HG03442 (cell line): ENCODE results near the gene DUSP23.

Source experiments
- ATAC-seq: cut with Tn5 transposase; IDR thresholded peaks from one replicate; pipeline ENCODE4 v1.9.1; 2021; ENCODE audit warnings: mild to moderate bottlenecking, moderate library complexity; ENCODE audit not compliant: unreplicated experiment

Gene DUSP23

DNA sequence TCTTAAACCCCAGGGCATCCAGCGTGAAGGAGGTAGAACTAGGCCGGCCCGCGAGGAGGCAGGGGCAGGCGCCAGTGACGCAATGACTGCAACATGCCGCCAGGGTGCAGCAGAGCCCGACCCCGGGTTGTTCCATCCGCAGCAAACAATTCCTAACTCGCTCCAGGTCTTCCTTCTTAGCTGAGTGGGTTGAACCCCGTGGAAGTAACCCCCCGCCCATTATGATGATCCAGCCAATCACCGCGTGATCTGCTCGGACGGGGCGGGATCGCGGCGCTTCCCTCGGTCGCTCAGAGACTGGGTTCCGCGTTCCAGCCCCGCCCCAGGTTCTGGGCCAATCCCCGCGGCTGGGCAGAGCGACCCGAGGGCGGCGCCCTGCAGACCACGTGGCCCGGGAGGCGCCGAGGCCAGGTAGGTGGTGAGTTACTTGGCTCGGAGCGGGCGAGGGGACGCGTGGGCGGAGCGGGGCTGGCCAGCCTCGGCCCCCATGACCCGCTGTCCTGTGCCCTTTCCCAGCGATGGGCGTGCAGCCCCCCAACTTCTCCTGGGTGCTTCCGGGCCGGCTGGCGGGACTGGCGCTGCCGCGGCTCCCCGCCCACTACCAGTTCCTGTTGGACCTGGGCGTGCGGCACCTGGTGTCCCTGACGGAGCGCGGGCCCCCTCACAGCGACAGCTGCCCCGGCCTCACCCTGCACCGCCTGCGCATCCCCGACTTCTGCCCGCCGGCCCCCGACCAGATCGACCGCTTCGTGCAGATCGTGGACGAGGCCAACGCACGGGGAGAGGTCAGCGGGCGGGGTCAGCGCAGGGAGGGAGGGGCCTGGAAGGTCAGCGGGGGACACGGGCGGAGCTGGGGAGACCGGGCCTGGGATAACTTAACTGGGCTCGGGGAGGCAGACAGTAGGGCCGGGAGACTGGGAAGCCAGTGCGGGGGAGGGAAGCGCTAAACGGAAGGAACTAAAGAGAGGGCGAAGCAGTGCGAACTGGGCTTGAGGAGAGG is at the start of gene DUSP23:
TSS of gene DUSP23 (plus strand) at position 380 of the 1,000 bp plus-strand sequence. CDS start at position 519, 139 bp downstream.
- ATAC-seq = peak; percentile 97

DNA sequence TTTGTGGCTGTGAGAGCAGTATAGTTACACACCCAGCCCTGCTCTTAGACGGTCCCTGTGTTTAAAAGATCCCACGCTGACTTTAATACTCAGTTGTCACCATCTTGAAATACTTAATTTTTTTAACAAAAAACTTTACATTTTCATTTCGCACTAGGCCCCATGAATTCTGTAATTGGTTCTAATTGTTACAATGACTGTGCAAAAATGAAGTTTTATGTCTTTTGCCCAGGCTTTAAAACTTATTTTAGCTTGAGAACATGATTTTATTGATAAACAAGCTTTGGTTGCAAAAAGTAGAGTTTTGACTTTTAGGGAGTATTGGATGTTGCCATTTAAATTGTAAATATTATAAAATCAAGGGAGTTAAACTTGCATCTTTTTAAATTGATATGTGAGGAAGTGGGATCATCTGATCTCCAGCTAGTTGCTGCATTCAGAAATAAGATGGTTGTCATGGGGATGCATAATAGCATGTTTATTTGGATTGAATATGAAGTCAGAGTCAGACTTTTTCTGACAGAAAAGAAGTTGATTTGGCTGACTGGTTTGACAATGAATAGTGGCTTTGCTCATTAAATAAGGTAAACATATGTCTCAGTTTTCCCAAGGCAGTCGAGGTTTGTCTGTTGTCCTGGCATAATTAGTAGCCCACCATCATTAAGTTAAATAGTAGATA is 43.4 kb upstream of the DUSP23 start:
- ATAC-seq = no peak

DNA sequence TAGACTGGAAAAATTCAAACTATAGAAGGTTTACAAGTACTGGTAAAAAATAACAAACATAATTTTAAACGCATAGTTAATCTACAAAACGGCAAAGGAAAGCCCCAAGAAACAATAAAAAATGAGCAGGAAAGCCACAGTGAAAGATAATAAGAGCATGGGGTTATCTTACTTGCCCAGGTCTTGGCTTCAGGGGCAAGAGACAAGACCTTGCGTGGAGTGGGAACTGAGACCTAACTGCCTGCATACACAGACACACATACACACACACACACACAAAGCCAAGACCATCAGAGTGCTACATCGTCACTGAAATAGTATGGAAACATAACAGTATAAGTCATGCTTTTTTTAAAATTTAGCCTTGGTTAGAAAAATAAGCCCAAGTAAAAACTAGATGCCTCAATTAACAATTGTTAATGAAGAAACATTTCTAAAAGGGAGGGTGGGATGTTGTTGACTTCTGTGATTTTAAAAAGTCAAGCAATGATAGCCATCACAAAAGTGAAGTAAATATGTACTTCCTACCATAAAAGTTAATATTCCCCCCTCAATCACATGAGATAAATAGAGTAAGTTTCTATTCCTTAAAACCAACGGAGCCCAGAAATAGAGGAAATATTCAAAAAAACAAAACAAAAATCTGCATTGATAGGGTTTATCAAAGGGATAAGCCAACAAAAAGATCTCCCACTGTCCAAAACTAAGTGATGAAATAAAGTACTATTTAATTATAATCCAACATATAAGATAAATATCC is 36.9 kb upstream of the DUSP23 start:
- ATAC-seq = no peak

DNA sequence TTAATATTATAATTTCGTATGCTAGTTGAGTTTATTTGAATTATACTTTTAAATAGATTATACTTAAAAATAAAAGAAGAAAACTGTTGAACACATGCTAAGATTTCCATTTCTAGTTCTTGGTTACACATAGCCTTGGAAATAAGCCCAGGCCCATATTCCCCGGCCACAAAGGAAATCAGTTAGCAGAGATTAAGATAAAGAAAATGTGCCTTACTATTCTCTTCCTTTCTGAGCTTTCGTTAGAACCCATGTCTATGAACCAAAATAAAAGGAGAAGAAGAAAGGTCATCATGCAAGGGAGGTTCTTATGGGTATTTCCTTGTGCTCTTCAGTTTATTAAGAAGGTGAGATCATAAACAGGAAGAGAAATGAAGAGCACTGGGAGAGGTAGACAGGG is 34.1 kb upstream of the DUSP23 start:
- ATAC-seq = no peak

DNA sequence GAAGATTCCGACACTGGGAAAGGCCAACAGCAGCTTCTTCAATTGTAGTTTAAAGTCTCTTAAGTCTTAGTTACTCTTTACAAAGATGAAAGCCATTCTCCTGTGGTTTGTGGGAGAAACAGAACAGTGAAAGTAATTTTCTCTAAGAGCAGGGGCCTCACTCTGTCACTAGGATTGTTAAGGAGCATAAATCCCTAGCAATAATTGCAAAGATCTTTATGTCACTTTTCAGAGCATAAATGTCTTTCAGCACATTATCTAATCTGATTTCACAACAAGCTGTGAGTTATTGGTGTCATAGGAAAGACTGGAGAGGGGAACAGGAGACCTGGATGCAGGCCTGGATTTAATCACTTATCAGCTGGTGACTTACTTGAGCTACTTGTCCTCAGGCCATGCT is 32.4 kb upstream of the DUSP23 start:
- ATAC-seq = no peak

DNA sequence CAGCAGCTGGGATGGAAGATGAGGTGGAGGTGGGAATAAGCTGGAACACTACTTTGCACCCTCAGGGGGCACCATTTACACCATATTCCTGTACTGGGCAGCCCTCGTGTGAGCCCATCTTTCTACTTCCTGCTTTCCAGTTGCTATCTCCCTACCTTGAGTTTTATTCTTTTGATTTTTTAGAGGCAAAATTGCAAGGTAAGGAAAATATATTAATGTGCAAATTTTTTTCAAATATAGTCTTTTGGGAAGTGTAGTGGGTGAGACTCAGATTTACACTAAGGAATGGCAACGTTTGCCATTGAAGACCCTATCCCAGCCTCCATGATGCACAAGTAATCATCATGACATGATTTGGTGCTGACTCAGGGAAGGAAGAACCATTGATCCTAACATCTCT is 31.1 kb upstream of the DUSP23 start:
- ATAC-seq = no peak

DNA sequence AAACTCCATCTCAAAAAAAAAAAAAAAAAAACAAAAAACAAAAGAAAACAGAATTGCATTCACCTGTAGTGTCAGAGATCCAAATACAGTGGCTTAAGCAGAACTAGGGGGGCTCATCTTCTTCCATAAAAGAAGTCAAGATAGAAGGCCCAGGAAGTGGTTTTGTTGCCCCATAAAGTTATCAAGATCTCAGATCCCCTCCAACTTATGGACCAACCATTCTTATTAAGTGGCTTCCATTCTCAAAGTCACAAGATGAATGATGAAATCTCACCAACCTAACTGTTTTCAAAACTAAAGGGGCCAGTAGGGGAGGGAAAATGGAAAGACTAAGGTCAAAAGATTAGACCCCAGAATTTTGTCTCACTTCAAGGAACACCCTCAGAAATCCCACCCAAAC is 30.1 kb upstream of the DUSP23 start:
- no peak for ATAC-seq

DNA sequence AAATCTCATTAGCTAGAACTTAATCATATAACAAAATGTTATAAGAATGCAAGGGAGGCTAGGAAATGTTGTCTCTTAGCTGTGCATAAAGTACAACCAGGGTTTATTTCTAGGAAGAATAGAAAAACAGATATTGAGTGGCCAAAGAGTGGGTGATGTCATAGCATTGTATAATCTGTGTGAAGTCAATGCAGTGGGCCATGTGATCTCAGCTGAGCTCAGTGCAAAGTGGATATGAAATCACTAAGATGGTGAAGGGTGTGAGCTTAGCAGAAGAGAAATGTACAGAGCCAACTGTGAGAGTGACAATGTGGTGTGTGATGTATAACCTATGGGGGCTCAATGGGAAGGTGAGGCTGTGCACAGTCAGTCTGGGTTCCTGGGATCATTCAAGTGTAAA is 29.7 kb upstream of the DUSP23 start:
- ATAC-seq = no peak

DNA sequence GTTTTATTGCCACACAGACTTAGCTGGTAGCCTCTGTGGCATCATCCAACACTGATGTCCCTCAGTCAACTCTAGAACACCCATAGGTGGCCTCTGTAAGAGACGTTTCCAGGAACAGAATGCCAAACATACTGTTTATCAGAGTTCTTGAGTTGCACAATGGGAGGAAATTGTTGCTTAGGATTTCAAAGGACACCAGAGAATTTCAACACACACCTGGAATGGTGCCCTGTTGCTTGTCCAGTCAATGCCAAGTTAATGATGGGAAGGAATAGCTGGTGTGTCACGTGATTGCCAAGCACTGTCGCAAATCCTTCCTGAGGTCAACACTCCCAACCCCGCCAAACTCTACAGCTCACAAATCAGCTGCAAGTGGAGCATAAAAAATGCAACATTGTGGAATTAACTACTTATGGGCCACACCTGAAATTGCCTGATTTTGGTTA is 28.6 kb upstream of the DUSP23 start:
- ATAC-seq = no peak

DNA sequence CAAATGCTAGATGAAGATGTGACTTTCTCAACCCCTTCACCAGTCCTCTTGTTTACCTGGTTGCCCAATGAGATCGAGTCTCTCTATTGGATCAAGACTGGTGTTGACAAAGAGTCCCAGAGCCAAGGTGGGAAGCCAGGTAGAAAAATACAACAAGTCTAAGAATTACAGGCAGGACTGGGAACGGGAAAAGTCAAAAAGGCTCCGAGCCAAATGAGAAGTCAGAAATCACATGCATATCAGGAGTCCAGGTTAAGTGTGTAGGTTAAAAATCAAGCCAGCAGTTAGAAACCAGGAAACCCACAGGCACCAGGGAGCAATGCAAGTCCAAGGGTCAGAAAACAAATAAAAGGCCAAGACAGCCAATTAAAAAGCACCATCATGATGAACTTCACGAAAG is 27.4 kb upstream of the DUSP23 start:
- no peak for ATAC-seq

DNA sequence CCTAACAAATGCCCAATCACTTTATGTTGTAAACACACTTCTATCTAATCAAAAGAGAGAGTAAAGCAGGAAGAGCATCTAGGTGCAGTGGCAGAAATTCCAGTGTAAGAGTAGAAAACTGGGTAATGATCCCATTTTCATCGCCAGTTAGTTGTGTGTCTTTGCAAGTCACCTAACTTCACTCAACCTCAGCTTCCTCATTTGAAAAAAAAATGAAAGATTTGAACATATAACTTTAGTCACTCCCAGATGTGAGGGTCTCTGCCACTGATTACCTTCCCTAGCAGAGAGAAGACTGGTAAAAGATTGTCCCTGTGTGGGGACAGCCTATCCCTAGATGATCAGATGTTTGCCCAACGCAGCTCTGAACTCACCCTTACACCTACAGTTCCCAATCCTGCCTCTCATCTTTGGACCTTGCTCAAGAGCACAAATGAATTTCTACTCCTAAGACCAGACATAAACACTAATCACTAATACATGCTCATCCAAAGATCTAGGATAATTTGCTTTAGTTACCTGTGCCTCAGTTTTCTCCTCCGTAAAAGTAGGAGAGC is 25.2 kb upstream of the DUSP23 start:
- ATAC-seq = no peak

DNA sequence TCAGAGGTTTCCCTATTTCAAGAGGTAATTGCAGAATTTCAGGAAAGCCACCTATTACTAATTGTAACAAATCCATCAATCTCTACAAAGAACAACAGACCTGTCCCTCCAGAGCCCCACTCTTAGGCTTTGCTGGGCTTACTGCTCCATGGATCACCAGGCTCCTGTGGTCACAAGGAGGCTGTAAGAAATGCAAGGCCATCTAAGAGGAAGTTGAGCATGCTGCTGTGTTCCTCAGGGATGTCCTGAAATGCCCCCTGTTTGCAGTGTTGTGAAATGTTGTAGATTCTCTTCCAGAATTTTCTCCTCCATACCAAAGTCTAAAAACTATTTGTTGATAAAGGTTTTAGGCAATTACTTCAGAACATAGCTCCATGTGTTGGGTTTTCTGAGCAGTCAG is 24.4 kb upstream of the DUSP23 start:
- ATAC-seq = no peak

DNA sequence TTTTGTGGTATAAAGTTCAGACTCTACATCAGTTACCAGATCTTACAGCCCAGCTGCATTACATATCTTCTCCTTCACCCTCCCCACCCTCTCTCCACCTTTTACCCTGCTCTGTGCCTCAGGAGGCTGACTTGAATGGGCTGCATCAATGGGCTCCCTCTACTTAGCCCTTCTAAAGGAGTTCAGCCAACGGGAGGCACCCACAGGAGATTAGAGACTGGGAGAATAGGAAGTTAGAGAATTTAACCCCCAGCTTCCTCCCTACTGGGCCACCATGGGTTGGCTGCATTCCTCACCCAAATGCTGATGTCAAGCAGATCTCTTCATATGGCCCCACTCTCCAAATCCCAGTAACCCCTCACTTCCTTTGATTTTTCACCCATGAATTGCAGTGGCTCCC is 17.1 kb upstream of the DUSP23 start:
- ATAC-seq = no peak

DNA sequence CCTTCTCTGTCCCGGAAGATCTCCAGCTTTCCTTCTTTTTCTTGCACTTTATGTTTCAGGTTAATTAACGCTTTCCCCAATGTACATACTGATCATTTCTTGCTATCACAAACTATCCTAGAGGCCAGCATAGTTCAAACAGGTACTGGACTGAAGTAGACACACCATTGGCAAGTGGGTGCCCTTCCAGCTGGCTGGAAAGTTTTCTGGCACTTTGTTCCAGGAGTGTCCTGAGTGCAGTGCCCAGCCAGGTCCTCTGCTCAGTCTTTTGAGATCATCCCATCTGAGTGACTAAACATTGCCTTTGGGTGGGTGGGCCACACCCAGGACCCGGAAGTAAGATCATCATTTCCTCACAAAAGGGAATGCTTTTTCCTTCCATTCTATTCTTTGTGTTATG is 15.0 kb upstream of the DUSP23 start:
- ATAC-seq = no peak

DNA sequence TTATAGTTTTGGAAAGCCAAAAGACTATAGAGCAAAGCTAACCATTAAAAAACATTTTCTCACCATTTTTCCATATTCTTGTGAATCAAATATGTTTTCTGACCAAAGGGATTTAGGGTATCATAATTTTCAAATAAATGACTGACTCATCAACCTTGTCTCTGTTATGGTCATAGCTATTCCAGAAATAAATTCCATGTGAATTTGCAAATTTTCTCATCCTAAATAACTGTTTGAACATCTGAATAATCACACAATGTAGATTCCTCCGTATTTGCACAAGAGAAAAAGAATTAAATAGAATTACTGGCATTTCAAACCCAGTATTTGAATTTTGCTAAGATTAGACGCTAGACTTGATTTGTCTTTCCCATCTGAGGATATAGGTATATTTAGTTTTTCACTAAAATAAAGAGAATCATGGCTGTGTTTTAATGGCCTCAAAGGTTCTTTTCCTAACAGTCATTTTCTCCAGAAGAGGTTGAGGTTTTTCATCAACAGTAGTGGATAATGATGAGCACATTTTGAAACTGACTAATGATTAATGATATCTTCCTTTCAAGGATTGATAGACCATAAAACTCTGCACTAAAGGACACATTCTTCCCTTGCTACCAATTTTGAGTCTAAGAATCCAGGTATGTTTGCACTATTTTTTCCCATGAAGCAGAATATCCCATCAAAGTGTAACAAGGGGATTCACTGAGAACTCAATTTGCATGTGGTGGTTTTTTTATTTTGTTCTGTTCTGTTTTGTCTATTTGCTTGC is 9.5 kb upstream of the DUSP23 start:
- no peak for ATAC-seq

DNA sequence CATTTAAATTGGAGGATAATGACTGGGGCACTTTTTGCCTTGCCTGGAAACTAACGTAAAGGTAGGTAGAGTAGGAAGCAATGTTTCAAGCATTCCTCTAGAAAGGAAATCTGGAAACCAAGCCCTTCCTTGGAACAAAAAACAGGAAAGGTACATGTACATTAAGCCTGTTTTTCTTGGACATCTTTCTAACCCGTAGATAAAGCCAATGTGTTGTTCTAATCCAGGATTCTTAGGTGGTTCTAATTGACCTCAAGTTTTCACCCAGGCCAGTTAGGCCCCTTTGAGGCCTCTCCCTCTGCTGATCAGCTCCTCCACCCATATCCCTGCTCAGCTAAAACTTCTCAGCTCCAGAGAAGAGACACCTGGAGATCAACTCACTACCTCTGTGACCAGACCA is 6.3 kb upstream of the DUSP23 start:
- no peak for ATAC-seq

DNA sequence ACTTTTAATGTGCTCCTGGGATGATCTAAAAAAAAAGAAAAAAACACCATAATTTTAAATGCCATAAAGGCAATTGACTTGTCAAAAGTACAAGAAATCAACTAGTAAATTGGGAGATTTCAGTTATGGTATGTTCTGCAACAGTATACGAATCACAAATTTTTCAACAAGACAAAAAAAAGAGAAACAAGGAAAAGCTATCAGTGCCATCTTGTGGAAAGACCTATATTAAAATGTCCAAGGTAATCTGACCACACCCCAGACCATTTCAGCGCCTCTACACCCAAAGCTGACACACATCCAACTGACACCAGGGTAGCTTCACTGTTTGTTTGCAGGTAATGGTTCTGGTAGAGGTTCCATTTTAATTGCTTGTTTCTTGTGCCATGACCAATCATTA is 5.0 kb upstream of the DUSP23 start:
- no peak for ATAC-seq

DNA sequence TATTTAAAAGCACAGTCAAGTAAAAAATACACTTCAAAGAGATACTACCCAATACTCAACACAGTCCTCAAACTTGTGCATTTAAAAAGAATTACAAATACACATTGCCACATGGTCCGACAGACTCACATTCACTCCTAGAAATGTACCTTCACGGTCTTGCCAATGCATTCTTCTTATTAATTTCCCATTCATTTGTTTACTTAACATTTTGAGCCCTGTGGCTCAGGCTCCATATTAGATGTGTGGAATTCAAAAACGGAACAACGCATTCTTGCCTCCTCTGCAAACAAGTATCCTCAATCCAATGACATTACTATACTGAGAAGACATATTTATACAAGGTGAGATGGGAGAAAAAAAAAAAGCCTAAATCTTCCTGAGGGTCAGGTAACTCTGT is 2.5 kb upstream of the DUSP23 start:
- ATAC-seq = no peak

DNA sequence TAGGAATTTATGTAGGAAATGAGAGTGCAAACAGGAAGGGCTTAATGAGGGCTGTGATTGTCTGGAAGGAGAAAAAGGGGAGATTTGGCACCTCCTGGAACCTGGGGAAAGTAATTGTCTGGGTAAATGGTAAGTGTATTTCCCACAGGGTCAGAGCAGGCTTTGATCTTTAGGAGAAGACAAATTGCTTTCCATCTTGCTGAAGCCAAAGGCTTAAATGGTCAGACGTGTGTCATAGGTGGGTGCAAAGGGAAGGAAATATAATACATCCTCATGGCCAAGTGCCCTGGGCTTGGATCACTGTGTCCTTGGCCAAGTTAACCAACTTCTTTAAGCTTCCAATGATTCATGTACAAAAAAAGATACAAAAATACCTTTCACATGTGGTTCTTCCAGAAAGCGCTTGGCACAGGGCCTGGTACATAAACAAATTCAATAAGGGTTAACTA is 1.3 kb upstream of the DUSP23 start:
- no peak for ATAC-seq

DNA sequence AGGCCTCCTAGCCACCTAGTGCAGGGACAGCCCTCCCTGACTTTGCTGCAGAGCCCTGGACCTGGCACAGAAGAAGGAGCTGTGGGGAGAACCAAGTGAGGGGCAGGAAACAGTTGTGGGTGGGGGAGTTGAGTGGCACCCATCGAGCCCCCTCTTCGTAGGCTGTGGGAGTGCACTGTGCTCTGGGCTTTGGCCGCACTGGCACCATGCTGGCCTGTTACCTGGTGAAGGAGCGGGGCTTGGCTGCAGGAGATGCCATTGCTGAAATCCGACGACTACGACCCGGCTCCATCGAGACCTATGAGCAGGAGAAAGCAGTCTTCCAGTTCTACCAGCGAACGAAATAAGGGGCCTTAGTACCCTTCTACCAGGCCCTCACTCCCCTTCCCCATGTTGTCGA is 1.2 kb downstream of the DUSP23 start:
- ATAC-seq = no peak
